Spleen (tissue), 11 donors: ENCODE results near the gene MYMX. TPM values are rescaled to one million over a fixed set of nuclear protein-coding genes. Genes with fewer than 3 reads are reported as not detected.

Source experiments
- DNase-seq: peaks from one replicate; pipeline ENCODE4 v3.0.0-alpha.2; 2020
- H3K27ac ChIP-seq, 8 donors: fragments of 200-600 bp; sonication (generic) in 7 of 8; 1 replicate in 4 of 8; 2 replicates in 4 of 8; pipeline versions ENCODE4 v1.5.0 to v1.8.0; 2016 to 2021; ENCODE audit warnings: inconsistent platforms in 4 of 8, mild to moderate bottlenecking in 4 of 8, moderate library complexity in 1 of 8
- H3K27me3 ChIP-seq, 7 donors: fragments of 200-600 bp; sonication (generic) in 6 of 7; replicated peaks in 1 of 7; 1 replicate in 4 of 7; 2 replicates in 3 of 7; pipeline versions ENCODE4 v1.5.0 to v1.8.0; 2016 to 2021; ENCODE audit warnings: inconsistent platforms in 3 of 7, mild to moderate bottlenecking in 1 of 7
- H3K36me3 ChIP-seq, 6 donors: fragments of 200-600 bp; sonication (generic) in 5 of 6; 1 replicate in 4 of 6; 2 replicates in 2 of 6; pipeline versions ENCODE4 v1.5.0 to v1.8.0; 2016 to 2021; ENCODE audit warnings: inconsistent platforms in 2 of 6
- H3K4me1 ChIP-seq, 6 donors: fragments of 200-600 bp; sonication (generic) in 5 of 6; 1 replicate in 3 of 6; 2 replicates in 3 of 6; pipeline versions ENCODE4 v1.5.0 to v1.8.0; 2016 to 2021; ENCODE audit warnings: inconsistent platforms in 3 of 6
- H3K4me3 ChIP-seq, 8 donors: fragments of 200-600 bp; sonication (generic) in 7 of 8; 1 replicate in 4 of 8; 2 replicates in 4 of 8; pipeline versions ENCODE4 v1.5.0 to v1.8.0; 2016 to 2021; ENCODE audit warnings: inconsistent platforms in 4 of 8, mild to moderate bottlenecking in 4 of 8, moderate library complexity in 2 of 8
- H3K9me3 ChIP-seq, 8 donors: fragments of 200-600 bp; sonication (generic) in 7 of 8; 1 replicate in 4 of 8; 2 replicates in 4 of 8; pipeline versions ENCODE4 v1.5.0 to v1.8.0; 2016 to 2021; ENCODE audit warnings: inconsistent platforms in 4 of 8
- CTCF ChIP-seq, 11 experiments: fragments of 200-600 bp in 7 of 11; fragments of 450-650 bp in 4 of 11; sonication (generic) in 4 of 11; IDR thresholded peaks in 8 of 11; conservative IDR thresholded peaks in 3 of 11; 1 replicate in 7 of 11; 2 replicates in 4 of 11; pipeline versions ENCODE4 v1.4.0 to v1.8.0; 2016 to 2021; ENCODE audit warnings: antibody characterized with exemption in 11 of 11, inconsistent platforms in 4 of 11, mild to moderate bottlenecking in 1 of 11
- POLR2A ChIP-seq, 3 donors: fragments of 450-650 bp; IDR thresholded peaks; one replicate each; pipeline ENCODE4 v1.5.1; 2017; ENCODE audit warnings: antibody characterized with exemption in 3 of 3, mild to moderate bottlenecking in 1 of 3
- POLR2AphosphoS5 ChIP-seq, 3 donors: sonication (generic); formaldehyde crosslinking; IDR thresholded peaks; one replicate each; pipeline ENCODE4 v1.5.1; 2017; ENCODE audit warnings: antibody characterized with exemption in 3 of 3
- WGBS, 5 donors: extraction: QIAGEN DNeasy Blood & Tissue Kit in 3 of 5; methylation state at CpG; one replicate each; pipeline versions ENCODE4 v1.1.5 to v1.1.7; 2013 to 2018; 5-methylcytosine and 5-hydroxymethylcytosine counted together
- intact Hi-C: fragments of 100-400 bp; cut with DNase I; formaldehyde crosslinking; loops from one replicate; pipeline ENCODE4 v1.15.0; 2023; ENCODE audit warnings: low total_unique reads
- polyA plus RNA-seq, 3 donors: library from polyadenylated mRNA; stranded (reverse); fragments of 200-250 nt; gene quantifications; one replicate each; pipeline ENCODE4 v1.2.1, GENCODE V29; 2013
- total RNA-seq, 7 donors: library from RNA; depleted of rRNA in 3 of 7; stranded (reverse); fragments of >200 nt in 3 of 7; fragmentation: NEBNext Ultra II Directional in 4 of 7; extraction: Animal tissue kit (Norgen Biotek cat#: 25700) in 4 of 7; gene quantifications; one replicate each; pipeline versions ENCODE4 v1.1.0 to v1.2.1, GENCODE V29; 2016 to 2021
- donor health status: healthy with polysubstance abuse.
- donor health status: DM: no; HTN: no; CAD: no; lungs with moderate emphysema.
- donor health status: DM: no; HTN: no; CAD: no.
- donor health status: Bipolar disorder and iron deficiency.
- donor health status: healthy.
- donor health status: DM: no; HTN: no; CAD: no.
- donor health status: DM: yes; HTN: yes; CAD: no.

The MYMX gene
- total and polyA plus RNA-seq, 10 donors: 0.34 to 1.5 (median 0.87) TPM; not detected in 2

GRCh38 chr6:44246663-44247337, 30.1 kb downstream of the MYMX start, which contains the start of gene HSP90AB1:
Gene HSP90AB1, plus strand, starts transcription at chr6:44247101. Its CDS starts 1,529 bp downstream, at chr6:44248630.
- DNase-seq: peak; percentile 97
- 0 to 1% (median 0%) methylated on average over 30 to 34 of the region's 34 CpGs for WGBS, 5 donors
- TF ChIP-seq CTCF (IDR thresholded peaks at IDR 0.05 in 8 of 11, conservative IDR thresholded peaks at IDR 0.05 in 3 of 11) (peak in 1 of 11 experiments; percentile 21), POLR2A (IDR thresholded peaks at IDR 0.05) (peak; percentile 95 to 99 (median 97)), POLR2AphosphoS5 (IDR thresholded peaks at IDR 0.05) (peak; percentile 69 to 100 (median 97))
- H3K9me3 ChIP-seq: no peaks in the 10 kb centered on the region
- H3K27ac ChIP-seq: peak within 1 kb of the TSS; percentile 94 to 99 (median 98)
- H3K27me3 ChIP-seq: no peaks in the 10 kb centered on the region
- H3K4me3 ChIP-seq: peak within 1 kb of the TSS; percentile 59 to 99 (median 93)
- H3K4me1 ChIP-seq: peaks cover 21 to 55% (median 40%) of the 10 kb centered on the region in 6 donors
- peaks cover 5 to 38% (median 34%) of the 10 kb centered on the region in 6 donors for H3K36me3 ChIP-seq
- intact Hi-C loops: no loop called here

DNA sequence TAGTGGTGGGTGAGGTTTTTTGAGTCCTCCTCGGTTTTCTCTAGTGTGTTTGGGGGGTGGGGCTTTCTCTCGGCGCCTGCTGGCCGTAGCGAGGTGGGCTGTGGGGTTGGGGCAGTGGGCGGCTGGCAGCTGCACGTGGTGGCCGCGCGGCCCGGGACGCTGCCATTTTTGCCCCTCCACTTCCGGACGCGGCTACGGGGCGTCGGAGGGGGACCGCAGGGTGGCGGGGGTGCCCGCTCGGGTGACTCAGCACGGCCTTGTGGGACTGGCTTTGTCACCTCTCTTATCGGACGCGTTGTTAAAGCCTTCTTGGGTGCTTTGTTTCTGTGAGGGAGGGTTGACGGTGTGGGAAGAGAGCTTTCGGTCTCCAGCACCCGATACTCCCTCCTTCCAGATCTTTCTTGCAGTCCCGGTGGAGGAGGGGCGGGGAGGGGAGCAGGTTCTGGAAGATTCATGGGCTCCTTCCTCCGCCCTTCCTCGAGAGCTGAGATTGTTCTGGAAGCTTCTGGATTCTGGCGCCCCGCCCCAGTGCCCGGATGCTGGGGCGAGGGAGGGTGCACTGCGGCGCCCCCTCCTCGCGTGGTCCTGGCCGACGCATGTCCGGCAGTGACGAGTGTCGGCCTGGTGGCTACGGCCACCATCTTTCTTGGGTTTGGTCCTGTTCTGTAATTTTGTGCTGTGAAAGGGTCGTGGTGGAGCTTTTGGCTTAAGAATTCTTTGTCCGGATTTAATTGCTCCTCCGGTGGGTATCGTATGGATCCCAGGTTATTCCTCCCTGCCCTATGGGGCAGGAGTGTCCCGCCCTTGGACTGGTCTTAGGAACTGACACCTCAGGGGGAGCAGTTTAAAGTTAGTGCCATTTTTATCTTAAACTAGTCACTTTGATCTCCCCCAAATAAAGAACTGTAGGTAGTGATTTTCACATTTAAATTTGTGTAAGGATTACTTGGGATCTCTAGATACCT, 30.9 kb downstream of the MYMX start:
- 0 to 1% (median 1%) methylated on average over 30 to 52 of the region's 52 CpGs for WGBS, 5 donors
- TF ChIP-seq POLR2AphosphoS5 (IDR thresholded peaks at IDR 0.05) (peak; percentile 61 to 91 (median 61)), CTCF (IDR thresholded peaks at IDR 0.05 in 8 of 11, conservative IDR thresholded peaks at IDR 0.05 in 3 of 11) (peak in 2 of 11 experiments; percentile 4 to 14), POLR2A (IDR thresholded peaks at IDR 0.05) (no peak)
- H3K27me3 ChIP-seq: no peaks in the 10 kb centered on the region
- H3K4me3 ChIP-seq: peak overlapping the region; percentile 59 to 99 (median 93)
- peak overlapping the region; percentile 94 to 99 (median 98) for H3K27ac ChIP-seq
- peaks cover 5 to 46% (median 43%) of the 10 kb centered on the region in 6 donors for H3K36me3 ChIP-seq
- DNase-seq: peak; percentile 96
- H3K4me1 ChIP-seq: peaks cover 21 to 64% (median 44%) of the 10 kb centered on the region in 6 donors
- intact Hi-C loops: no loop called here
- H3K9me3 ChIP-seq: no peaks in the 10 kb centered on the region

- DNase-seq: no peak
- H3K4me1 ChIP-seq: peaks cover 21 to 73% (median 51%) of the 10 kb centered on the region in 6 donors
- TF ChIP-seq POLR2AphosphoS5 (IDR thresholded peaks at IDR 0.05) (no peak), POLR2A (IDR thresholded peaks at IDR 0.05) (no peak), CTCF (IDR thresholded peaks at IDR 0.05 in 8 of 11, conservative IDR thresholded peaks at IDR 0.05 in 3 of 11) (no peak)
- no peaks in the 10 kb centered on the region for H3K27me3 ChIP-seq
- peak overlapping the region in 7 of 8 donors; percentile 97 to 99 (median 98) for H3K27ac ChIP-seq
- peak overlapping the region; percentile 59 to 99 (median 93) for H3K4me3 ChIP-seq
- no peaks in the 10 kb centered on the region for H3K9me3 ChIP-seq
- intact Hi-C loops: no loop called here
- 20 to 43% (median 30%) methylated on average over 1 of the region's 1 CpG for WGBS, 5 donors
- peaks cover 5 to 56% (median 52%) of the 10 kb centered on the region in 6 donors for H3K36me3 ChIP-seq
Measured at GRCh38 chr6:44248579-44248978, 31.9 kb downstream of the MYMX start.
